Adipocyte (in vitro differentiated cells): ENCODE data around the gene OR4C15.

Experiments
- DNase-seq: peaks from one replicate; pipeline ENCODE4 v3.0.0-alpha.2; 2015; ENCODE audit warnings: low read depth
- H3K27me3 ChIP-seq: replicated peaks from 2 replicates; pipeline ENCODE4 v1.7.0; 2013; ENCODE audit warnings: mild to moderate bottlenecking, low read length, moderate library complexity; ENCODE audit not compliant: control insufficient read depth, insufficient read depth
- H3K36me3 ChIP-seq: 2 replicates; pipeline ENCODE4 v1.7.0; 2013; ENCODE audit warnings: low read length, mild to moderate bottlenecking, moderate library complexity; ENCODE audit not compliant: control insufficient read depth, insufficient read depth, severe bottlenecking
- H3K4me1 ChIP-seq: 2 replicates; pipeline ENCODE4 v1.7.0; 2013; ENCODE audit warnings: mild to moderate bottlenecking, low read length, moderate library complexity; ENCODE audit not compliant: control insufficient read depth, insufficient read depth
- H3K4me3 ChIP-seq: 2 replicates; pipeline ENCODE4 v1.7.0; 2013; ENCODE audit warnings: mild to moderate bottlenecking, low read length, moderate library complexity
- H3K9ac ChIP-seq: 2 replicates; pipeline ENCODE4 v1.7.0; 2013; ENCODE audit warnings: mild to moderate bottlenecking, low read length, moderate library complexity
- H3K9me3 ChIP-seq: 2 replicates; pipeline ENCODE4 v1.7.0; 2013; ENCODE audit warnings: mild to moderate bottlenecking, low read length, moderate library complexity; ENCODE audit not compliant: control insufficient read depth

Gene OR4C15

GRCh38 chr11:55554169-55554568, at the start of gene OR4C15:
Gene OR4C15, plus strand, starts transcription at chr11:55554469. Its CDS starts 0 bp downstream, at chr11:55554469.
- no peaks in the 10 kb centered on the region for H3K27me3 ChIP-seq
- no peak for DNase-seq
- no peak within 1 kb of the TSS for H3K9ac ChIP-seq
- H3K36me3 ChIP-seq: no peaks in the 10 kb centered on the region
- H3K4me3 ChIP-seq: no peak within 1 kb of the TSS
- no peaks in the 10 kb centered on the region for H3K4me1 ChIP-seq
- H3K9me3 ChIP-seq: peaks cover 2% of the 10 kb centered on the region

- H3K4me1 ChIP-seq: no peaks in the 10 kb centered on the region
- H3K36me3 ChIP-seq: no peaks in the 10 kb centered on the region
- peaks cover 16% of the 10 kb centered on the region for H3K9me3 ChIP-seq
- H3K9ac ChIP-seq: no peak within 1 kb of the TSS
- no peak for DNase-seq
- no peak within 1 kb of the TSS for H3K4me3 ChIP-seq
- H3K27me3 ChIP-seq: no peaks in the 10 kb centered on the region
Observed at GRCh38 chr11:55571828-55572227, 17.6 kb downstream of the OR4C15 start, which contains the start of gene OR4C16. Gene OR4C16, plus strand, starts transcription at chr11:55572128. Its CDS starts 0 bp downstream, at chr11:55572128.

- Histone ChIP-seq H3K27me3 (no peaks in the 10 kb centered on the region), H3K36me3 (no peaks in the 10 kb centered on the region), H3K9me3 (peaks cover 16% of the 10 kb centered on the region), H3K9ac (no peak overlapping the region), H3K4me1 (no peaks in the 10 kb centered on the region), H3K4me3 (no peak overlapping the region)
- no peak for DNase-seq
Observed at GRCh38 chr11:55572548-55572947, 18.3 kb downstream of the OR4C15 start.
